ENCODE data around the gene ADGRG3.

The ADGRG3 gene

DNA sequence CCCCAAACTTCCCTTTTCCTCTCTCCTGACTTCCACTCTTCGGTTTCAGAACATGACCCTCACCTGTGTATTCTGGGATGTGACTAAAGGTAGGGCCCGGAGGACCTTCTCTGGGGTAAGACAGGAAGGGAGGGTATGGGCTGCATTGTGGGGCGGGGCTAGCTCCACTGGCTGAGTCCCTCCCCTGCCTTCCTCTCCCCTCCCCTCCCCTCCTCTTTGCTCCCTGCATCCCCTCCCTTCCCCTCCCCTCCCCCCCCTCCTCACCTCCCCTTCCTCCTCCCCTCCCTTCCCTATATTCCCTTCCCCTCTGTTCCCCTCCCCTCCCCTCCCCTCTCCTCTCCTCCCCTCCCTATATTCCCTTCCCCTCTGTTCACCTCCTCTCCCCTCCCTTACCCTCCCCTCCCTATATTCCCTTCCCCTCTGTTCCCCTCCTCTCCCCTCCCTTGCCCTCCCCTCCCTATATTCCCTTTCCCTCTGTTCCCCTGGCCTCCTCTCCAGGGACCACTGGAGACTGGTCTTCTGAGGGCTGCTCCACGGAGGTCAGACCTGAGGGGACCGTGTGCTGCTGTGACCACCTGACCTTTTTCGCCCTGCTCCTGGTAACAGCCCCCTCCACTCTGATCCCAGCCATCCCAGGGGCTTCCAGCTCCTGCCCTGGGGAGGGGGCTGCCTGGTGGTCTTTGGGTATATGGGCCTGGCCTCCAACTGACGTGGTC lies 11.8 kb downstream of the ADGRG3 start:
- DNase-seq (ENCODE audit: low read depth in 4 of 4, low spot score in 1 of 4) = no peak

GRCh38 chr16:57680842-57681375 lies 12.8 kb downstream of the ADGRG3 start:
- DNase-seq (ENCODE audit: low read depth in 4 of 4, low spot score in 1 of 4) = no peak

- no peak for DNase-seq (ENCODE audit: low read depth in 4 of 4, low spot score in 1 of 4)
Observed at GRCh38 chr16:57681950-57682728, 14.0 kb downstream of the ADGRG3 start.

DNA sequence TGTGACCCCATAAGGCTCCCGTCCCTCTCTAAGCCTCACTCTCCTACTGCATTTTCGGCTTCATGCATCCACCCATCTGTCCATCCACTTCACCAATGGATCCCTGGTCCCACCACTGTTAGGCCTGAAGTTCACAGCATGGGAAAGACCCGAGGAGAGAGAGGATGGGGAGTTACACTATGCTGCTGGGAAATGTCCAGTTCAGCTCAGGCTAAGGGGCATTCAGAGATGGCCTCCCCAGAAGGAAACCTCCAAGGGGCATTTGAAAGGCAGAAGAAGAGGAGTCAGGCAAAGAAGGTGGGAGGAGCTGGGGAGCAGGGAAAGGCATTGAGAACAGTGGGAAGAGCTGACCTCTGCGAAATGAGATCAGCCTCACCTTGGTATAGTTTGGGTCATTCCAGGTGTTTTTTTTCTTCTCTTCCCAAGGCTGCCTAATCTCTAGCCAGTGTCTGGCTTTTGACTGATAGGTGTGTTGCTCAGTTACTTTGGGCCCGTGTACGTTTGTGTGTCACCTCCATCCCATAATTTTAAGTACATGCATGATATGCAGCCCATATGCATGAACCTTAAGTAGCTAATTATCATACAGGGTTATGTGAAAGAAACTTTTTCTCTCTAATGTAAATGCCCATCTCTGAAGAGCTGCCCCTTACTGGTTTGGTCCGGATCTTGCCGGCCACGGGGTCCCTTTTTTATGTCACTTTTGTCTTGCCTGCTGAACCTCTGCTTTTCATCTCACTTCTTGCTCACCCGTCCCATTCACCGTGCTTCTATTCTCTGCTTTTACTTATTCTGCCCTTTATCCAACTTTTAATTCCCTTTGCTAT lies 14.9 kb downstream of the ADGRG3 start:
- no peak for DNase-seq (ENCODE audit: low read depth in 4 of 4, low spot score in 1 of 4)

- DNase-seq (ENCODE audit: low read depth in 4 of 4, low spot score in 1 of 4) = no peak
Observed at GRCh38 chr16:57683636-57684545, 15.8 kb downstream of the ADGRG3 start.

GRCh38 chr16:57684626-57685358 lies 16.7 kb downstream of the ADGRG3 start:
- no peak for DNase-seq (ENCODE audit: low read depth in 4 of 4, low spot score in 1 of 4)

DNA sequence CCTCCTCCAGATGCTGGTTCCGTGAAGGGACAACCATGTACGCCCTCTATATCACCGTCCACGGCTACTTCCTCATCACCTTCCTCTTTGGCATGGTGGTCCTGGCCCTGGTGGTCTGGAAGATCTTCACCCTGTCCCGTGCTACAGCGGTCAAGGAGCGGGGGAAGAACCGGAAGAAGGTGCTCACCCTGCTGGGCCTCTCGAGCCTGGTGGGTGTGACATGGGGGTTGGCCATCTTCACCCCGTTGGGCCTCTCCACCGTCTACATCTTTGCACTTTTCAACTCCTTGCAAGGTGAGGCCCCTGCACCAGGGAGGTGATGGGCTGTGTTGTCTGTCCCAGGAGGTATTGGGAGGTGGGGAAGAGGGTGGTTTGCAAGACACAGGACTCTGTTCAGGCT lies 17.5 kb downstream of the ADGRG3 start:
- no peak for DNase-seq (ENCODE audit: low read depth in 4 of 4, low spot score in 1 of 4)

GRCh38 chr16:57686577-57686976 lies 18.5 kb downstream of the ADGRG3 start:
- no peak for DNase-seq (ENCODE audit: low read depth in 4 of 4, low spot score in 1 of 4)

GRCh38 chr16:57687363-57687929 lies 19.3 kb downstream of the ADGRG3 start:
- no peak for DNase-seq (ENCODE audit: low read depth in 4 of 4, low spot score in 1 of 4)

DNA sequence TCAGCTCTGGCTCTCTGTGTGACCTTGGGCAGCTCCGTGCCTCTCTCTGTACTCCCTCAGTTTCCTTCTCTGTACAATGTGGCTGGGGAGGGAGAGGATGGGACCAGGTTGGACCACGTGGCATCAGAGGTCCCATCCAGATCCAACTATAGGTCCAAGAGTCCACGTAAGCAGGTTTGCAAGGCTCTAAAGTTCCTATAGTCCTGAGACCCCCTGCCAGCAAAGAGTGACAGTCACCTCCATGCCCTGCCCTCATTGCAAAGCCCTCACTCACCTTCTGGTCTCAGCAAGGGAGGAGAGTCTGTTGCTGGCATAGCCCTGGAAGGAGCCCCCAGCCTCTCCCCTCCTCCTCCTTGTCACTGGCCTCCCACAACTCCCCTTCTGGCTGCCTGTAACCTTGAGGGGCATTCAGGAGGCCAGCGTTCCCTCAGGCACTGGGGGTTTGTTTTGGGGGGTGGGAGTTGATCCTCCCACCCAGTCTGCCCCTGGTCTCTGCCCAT lies 20.4 kb downstream of the ADGRG3 start:
- DNase-seq (ENCODE audit: low read depth in 4 of 4, low spot score in 1 of 4) = no peak

DNA sequence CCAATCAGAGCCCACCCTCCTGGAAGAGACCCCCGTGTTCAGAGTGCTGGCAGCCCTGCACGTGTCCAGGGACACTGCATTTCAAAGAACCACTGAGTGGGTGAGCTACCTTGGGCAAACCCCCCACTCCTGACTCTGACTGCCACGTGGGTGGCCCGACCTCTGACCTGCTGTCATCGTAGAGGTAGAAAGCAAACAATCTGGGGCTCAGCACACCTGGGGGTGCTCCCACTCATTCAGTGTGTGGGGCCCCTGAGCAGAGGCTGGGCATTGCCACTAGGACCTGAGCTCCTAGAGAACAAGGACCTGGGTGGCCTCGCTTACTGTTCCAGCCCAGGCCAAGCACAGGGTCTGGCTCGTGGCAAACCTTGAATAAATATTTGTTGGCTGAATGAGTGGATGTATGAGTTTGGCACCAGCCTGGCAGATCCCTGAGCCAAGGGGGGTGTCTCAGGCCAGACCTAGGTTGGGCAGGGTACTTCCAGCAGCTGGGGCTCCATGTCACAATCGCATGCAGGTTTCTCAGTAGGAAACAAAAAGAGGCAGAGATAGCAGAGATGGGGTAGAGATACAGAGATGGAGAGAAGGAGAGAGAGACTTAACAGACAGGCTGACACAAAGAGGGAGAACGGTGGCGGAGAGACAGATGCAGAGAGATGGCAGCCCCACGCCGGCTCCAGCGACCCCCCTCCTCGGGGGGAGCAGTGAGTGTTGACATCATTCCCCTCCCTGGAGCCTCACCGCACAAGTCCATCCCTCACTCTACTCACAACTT lies 21.1 kb downstream of the ADGRG3 start:
- DNase-seq (ENCODE audit: low read depth in 4 of 4, low spot score in 1 of 4) = no peak

- no peak for DNase-seq (ENCODE audit: low read depth in 4 of 4, low spot score in 1 of 4)
Observed at GRCh38 chr16:57689762-57690558, 21.9 kb downstream of the ADGRG3 start.

GRCh38 chr16:57690782-57691471 lies 22.8 kb downstream of the ADGRG3 start:
- DNase-seq (ENCODE audit: low read depth in 4 of 4, low spot score in 1 of 4) = no peak

DNA sequence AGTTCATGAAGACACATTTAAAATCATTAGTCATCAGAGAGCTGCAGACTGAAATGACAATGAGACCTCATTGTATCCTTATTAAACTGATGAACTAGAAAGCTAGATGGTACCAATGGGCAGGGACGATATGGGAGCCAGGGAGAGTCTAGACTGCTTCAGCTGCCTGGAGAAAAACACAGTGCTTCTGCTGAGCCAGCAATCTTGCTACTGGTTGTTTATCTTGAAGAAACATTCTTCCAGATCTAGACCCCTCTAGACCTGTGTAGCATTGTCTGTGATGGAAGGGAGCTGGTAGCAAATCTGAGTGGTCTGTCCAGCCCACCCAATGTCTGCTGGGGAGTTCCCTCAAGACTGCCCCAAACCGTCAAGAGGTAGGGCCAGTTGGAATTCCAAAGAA lies 24.5 kb downstream of the ADGRG3 start:
- no peak for DNase-seq (ENCODE audit: low read depth in 4 of 4, low spot score in 1 of 4)

GRCh38 chr16:57693550-57693949 lies 25.4 kb downstream of the ADGRG3 start:
- DNase-seq (ENCODE audit: low read depth in 4 of 4, low spot score in 1 of 4) = no peak

DNA sequence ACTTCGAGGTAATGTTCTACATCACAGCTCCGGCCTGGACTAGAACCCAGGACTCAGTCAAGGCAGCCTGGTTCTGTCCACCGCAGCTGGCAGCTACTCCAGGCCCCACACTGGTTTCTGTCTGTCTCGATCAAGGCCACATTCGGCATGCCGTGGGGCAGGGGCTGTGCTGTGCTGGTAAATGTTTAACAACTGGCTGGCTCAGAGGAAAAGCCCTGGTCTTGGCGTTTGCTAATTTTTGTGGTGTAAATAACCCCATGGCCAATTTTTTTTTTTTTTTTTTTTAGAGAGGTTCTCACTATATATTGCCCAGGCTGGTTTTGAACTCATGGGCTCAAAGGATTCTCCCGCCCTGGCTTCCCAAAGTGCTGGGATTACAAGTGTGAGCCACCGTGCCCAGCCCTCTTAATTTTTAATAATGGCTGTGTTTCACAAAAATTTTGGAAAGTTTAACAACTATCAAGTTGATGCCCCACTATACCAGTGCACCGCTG lies 26.2 kb downstream of the ADGRG3 start:
- DNase-seq (ENCODE audit: low read depth in 4 of 4, low spot score in 1 of 4) = no peak

Measured in stimulated activated CD4-positive, alpha-beta T cell treated with anti-CD3 and anti-CD28 coated beads, Interleukin-1b, Interleukin-23, amount 100 ng/mL, for 24 hours (primary cell).